NOMO-1 treated with dmso at 0.1 percent for 144 hours (cell line): ENCODE data around the gene RAMP3.
"Not testable (repeated sequence)": the region's sequence is repeated elsewhere in the genome, so short reads cannot be mapped to it uniquely, and the experiment has no call there.

ENCODE experiments used
- DNase-seq: peaks from one replicate; lab custom pipeline; 2025; ENCODE audit not compliant: unreplicated experiment; lab: John Stamatoyannopoulos, UW

RAMP3 gene

GRCh38 chr7:45155941-45156340 lies 1.6 kb upstream of the RAMP3 start:
- DNase-seq: no peak

GRCh38 chr7:45156516-45157272 lies 897 bp upstream of the RAMP3 start:
- no peak for DNase-seq

- DNase-seq: no peak
Observed at GRCh38 chr7:45157286-45157652, 322 bp upstream of the RAMP3 start.

GRCh38 chr7:45158471-45158870 lies 880 bp downstream of the RAMP3 start:
- DNase-seq: no peak

- no peak for DNase-seq
Observed at GRCh38 chr7:45159296-45159695, 1.7 kb downstream of the RAMP3 start.

DNA sequence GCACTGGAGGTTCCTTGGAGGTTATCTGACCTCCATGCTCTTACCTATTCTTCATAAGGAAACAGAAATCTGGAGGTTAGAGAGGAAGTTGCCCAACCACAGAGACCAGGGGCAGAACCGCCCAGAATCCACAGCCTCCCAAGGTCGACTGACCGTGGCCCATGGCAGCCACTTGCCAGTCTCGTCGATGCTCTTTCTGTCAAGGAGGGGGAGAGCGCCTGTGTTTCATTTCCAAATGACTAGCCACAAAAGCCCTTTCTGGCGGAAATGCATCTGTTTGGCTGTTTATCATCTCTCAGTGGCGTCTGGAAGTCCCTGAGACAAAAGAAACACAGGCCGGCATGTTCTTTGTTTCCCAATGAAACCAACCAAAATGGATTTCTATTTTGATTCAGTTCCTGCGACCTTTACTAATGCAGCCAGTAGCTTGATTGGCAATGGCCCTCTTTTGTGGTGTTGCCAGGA lies 2.9 kb downstream of the RAMP3 start:
- no peak for DNase-seq

- DNase-seq: no peak
Observed at GRCh38 chr7:45161138-45161537, 3.5 kb downstream of the RAMP3 start.

GRCh38 chr7:45161842-45162241 lies 4.3 kb downstream of the RAMP3 start:
- no peak for DNase-seq

GRCh38 chr7:45162311-45162845 lies 4.8 kb downstream of the RAMP3 start:
- DNase-seq: no peak

DNA sequence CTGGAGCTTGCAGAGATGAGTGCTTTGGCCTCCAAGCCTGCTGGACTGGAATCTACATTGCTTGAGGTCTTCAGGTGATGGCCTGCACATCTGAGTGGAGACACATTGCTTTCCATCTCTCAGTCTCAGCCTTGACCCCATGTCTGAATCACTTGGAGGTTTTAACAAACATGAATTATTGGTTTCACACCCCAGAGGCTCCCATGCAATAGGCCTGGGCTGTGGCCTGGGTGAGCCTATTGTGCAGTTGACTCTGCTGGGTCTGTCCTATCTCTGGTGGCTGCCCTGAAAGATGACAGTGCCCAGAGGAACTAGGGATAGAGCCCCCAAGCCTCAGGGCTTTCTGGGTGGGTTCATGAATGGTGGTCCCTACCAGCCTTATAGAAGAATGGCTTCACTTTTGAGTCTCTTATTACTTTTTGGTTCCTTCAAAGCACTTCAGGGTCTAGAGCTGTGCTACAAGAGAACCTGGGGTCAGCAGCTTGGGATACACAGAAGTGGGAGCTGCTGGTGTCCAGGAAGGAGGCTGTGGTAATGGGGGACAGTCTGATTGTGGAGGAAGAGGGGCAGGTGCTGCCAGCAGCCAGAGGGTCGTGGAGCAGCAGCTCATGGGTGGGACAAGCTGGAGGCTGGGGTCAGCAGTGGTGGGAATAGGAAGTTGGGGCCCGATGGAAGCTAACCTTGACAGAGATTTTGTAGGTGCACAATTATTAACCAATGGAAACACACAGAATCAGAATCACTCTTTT lies 5.5 kb downstream of the RAMP3 start:
- no peak for DNase-seq

DNA sequence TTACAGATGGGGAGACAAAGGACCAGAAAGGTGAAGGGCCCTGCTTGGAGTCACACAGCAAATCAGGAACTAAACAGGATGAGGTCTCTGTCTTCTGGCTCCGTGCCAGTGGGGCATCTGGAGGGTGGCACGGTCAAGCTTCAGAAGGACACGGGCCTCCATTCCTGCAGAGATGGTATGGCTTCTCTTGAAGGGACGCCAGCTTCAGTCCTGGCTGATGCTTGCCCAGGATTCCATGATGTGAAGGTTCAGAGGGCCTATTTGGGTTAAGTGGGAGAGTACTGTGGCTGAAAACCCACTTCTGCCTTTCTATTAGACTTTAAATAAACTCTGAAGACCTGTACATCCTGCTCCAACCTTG lies 6.1 kb downstream of the RAMP3 start:
- no peak for DNase-seq

- DNase-seq: not testable (repeated sequence)
Observed at GRCh38 chr7:45164271-45164670, 6.7 kb downstream of the RAMP3 start.

- no peak for DNase-seq
Observed at GRCh38 chr7:45165857-45166256, 8.3 kb downstream of the RAMP3 start.

DNA sequence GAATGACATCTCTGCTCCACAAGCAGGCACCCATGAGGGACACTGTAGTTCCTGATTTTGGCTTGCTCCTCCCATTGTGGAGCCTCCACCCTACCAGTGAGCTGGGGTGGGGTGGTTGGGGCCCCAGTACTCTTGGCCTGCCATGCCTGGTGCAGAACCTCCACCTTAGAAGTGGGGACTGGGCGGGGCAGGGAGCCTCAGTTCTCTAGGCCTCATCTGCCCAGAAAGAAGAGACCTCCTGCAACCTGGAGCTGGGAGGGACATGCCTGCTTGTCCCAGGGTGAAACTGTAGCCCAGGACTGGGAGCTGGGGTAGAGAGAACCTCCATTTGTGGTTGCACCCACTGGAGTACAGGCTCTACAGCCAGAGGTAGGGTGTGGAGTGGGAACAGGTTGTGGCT lies 14.4 kb downstream of the RAMP3 start:
- no peak for DNase-seq

DNA sequence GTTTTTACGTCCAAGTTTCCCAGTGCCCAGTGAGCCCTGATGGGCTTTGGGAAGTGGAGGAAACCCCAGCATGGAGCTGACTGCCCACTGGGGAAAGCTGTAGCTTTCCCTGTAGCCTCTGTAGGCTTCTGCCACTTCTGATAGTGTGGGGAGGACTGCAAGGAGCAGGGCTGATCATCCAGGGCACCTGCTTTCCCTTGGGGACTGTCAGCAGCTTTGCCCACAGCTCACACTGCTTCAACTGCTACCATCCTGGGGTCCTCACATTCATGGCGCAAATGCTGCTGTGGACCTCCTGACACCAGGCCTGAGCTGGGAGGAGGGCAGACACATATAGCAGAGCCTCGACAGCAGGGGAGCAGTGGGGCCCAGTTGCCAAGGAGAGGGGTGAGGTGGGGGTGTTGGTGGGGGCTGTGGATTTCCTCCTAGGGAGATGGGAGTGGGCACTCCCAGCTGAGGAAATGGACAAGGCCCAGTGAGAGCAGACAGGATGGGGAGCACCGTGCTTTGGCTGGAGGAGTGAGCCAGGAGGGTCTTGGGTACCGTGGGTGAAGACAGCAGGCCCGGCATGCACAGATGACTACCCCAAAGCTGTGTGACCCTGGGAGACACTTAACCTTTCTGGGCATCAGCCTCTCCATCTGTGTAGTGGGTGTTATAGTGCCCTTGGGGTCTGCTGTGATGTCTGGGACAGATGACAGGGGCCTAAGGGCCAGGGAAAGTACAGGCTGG lies 16.2 kb downstream of the RAMP3 start:
- DNase-seq: no peak

GRCh38 chr7:45174328-45174610 lies 16.7 kb downstream of the RAMP3 start:
- DNase-seq: no peak

DNA sequence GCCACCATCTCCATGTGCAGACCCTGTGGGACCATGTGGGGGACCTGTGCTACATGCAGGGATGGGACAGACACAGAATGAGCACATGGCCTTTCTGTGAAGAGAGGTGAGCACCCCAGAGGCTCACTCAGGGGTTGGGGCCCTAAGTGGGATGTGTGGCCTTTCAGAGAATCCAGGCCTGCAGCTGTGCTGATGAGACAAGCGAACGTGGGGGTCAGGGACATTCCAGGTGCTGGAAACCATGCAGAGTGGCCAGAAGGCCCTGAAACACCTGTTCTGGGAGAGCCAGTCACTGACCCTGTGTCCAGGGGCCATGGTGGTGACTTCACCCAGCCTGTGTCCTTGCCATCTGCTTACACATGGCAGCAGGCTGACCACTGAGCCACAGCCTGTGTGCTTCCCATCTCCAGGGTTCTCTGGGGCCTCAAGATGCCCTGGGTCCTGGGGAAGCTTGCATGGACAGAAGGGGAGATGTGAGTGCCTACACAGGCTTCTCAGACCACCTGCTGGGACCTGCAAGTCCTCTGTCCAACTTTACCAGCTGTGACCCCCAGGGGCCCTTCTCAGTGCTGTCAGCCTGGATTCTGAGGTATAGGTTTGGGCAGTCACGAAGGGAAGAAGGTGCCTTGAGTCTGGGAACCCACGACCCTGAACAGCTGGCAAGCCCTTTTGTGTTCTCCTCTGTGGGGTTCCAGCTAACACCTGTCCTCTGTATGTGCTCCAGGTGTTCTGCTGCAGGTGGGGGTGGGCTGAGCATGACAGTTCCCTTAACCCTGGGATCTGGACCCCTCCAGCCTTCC lies 17.6 kb downstream of the RAMP3 start:
- no peak for DNase-seq

DNA sequence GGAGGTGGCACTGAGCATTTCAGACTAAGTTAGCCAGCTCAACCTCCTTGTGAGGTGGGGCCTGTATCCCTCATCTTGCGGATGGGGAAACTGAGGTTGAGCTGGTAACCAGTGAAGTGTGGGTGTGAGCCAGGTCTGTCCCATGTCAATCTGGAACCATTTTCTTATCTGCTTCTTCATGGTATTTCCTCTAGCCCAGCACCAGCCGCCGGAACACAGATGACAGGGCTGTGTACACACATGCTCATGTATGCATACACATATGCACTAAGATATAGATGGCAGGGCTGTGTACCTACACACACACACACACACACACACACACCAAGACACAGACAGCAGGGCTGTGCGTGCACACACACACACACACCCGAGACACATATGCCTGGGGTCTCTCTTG lies 18.5 kb downstream of the RAMP3 start:
- DNase-seq: no peak

- DNase-seq: no peak
Observed at GRCh38 chr7:45176886-45177731, 19.5 kb downstream of the RAMP3 start.

DNA sequence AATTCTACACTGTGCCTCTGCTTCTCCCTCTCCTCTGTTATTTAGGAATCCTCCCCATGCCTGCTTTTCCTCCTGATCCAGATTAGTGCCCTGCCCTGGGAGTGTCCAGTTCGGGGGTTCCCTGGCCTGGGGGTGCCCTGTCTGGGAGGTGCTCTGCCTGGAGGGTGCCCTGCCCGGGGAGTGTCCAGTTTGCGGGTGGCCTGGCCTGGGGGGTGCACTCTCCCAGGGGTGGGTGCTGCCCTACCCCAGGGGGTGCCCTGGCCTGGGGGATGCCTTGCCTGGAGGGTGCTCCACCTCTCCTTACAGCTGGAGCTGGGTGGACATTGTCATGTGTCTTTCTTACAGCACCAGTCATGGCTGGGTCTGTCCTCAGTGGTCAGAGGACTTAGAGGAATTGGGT lies 20.2 kb downstream of the RAMP3 start:
- no peak for DNase-seq
